Calu3 (cell line): ENCODE results near the gene SYT17. TPM values are rescaled to one million over a fixed set of nuclear protein-coding genes. Genes with fewer than 3 reads are reported as not detected.
A peak's percentile ranks its signal among the peaks of the same experiment; 100 is the strongest.

Experiments used
- Bru-seq: library from RNA; stranded (reverse); fragments of 400-500 nt; gene quantifications from one replicate; lab custom pipeline; 2021; lab: Mats Ljungman, UMichigan
- BruChase-seq, 2 experiments: library from RNA; stranded (reverse); fragments of 400-500 nt; gene quantifications; one replicate each; lab custom pipeline; 2021; lab: Mats Ljungman, UMichigan
- BruUV-seq: library from RNA; stranded (reverse); fragments of 400-500 nt; replicated peaks from 2 replicates; lab custom pipeline; 2021; lab: Mats Ljungman, UMichigan
- CTCF ChIA-PET: fragments of 300-600 bp; sonication (Branson Sonifier 250); formaldehyde crosslinking; loops from one replicate; lab custom pipeline; 2022; ENCODE audit warnings: antibody characterized with exemption; lab: Charles Lee
- DNase-seq: peaks from one replicate; pipeline ENCODE4 v3.0.0; 2022
- H3K27ac Mint-ChIP-seq: one replicate; pipeline ENCODE4 v1.8.0; 2022; ENCODE audit warnings: mixed read lengths; ENCODE audit not compliant: unreplicated experiment
- H3K27me3 Mint-ChIP-seq: one replicate; pipeline ENCODE4 v1.8.0; 2022; ENCODE audit warnings: mixed read lengths; ENCODE audit not compliant: unreplicated experiment
- H3K36me3 Mint-ChIP-seq: one replicate; pipeline ENCODE4 v1.8.0; 2022; ENCODE audit warnings: mild to moderate bottlenecking, moderate library complexity, mixed read lengths; ENCODE audit not compliant: insufficient read depth, unreplicated experiment
- H3K4me1 Mint-ChIP-seq: one replicate; pipeline ENCODE4 v1.8.0; 2022; ENCODE audit warnings: mild to moderate bottlenecking, low read depth, mixed read lengths; ENCODE audit not compliant: unreplicated experiment
- H3K4me3 Mint-ChIP-seq: one replicate; pipeline ENCODE4 v1.8.0; 2022; ENCODE audit warnings: mild to moderate bottlenecking, low read depth, moderate library complexity, mixed read lengths; ENCODE audit not compliant: unreplicated experiment
- H3K9me3 Mint-ChIP-seq: one replicate; pipeline ENCODE4 v1.8.0; 2022; ENCODE audit warnings: low read depth, mixed read lengths; ENCODE audit not compliant: unreplicated experiment
- CTCF ChIP-seq: fragments of 200-600 bp; IDR thresholded peaks from one replicate; pipeline ENCODE4 v1.8.0; 2022; ENCODE audit warnings: antibody characterized with exemption; ENCODE audit not compliant: unreplicated experiment
- intact Hi-C: fragments of 100-400 bp; cut with micrococcal nuclease; formaldehyde crosslinking; loops from one replicate; pipeline ENCODE4 v1.10.0; 2022; ENCODE audit not compliant: unreplicated experiment
- long read RNA-seq: library from polyadenylated mRNA; stranded (forward); transcript quantifications from one replicate; pipeline ENCODE4 v2.0.0, GENCODE V29; 2022
- total RNA-seq: library from RNA; stranded (reverse); gene quantifications from 2 replicates; pipeline ENCODE4 v1.2.3, GENCODE V29; 2022

SYT17 gene
- total RNA-seq (10.6 and 16.6 TPM in 2 replicates), Bru-seq, nascent RNA (percentile 56 among the genes with signal in this experiment), BruChase-seq, experiment 1, labeled RNA remaining after a 6-hour chase (percentile 46 among the genes with signal in this experiment), BruChase-seq, experiment 2, labeled RNA remaining after a 2-hour chase (percentile 50 among the genes with signal in this experiment)
- long read RNA-seq, partial matches to known transcripts, result 0 of 4 reads
- long read RNA-seq, other reads (novel, unspliced or antisense), result 4 of 4 reads

GRCh38 chr16:19167710-19168370, at the start of gene SYT17:
Gene SYT17, plus strand, starts transcription at chr16:19168240. Its CDS starts 407 bp downstream, at chr16:19168647.
- TF ChIP-seq CTCF, result peak; percentile 86
- Mint-ChIP-seq H3K27ac (no peak within 1 kb of the TSS), H3K9me3 (peaks cover 5% of the 10 kb centered on the region), H3K27me3 (peaks cover 18% of the 10 kb centered on the region), H3K36me3 (peaks cover 9% of the 10 kb centered on the region), H3K4me1 (peaks cover 8% of the 10 kb centered on the region), H3K4me3 (peak within 1 kb of the TSS; percentile 70)
- peak; percentile 93 for DNase-seq
- CTCF ChIA-PET, result no interaction called here
- BruUV-seq, result no TSS peak
- intact Hi-C loops, result loop anchor here (1.0 kb wide), 2 partner anchors 207 to 334 kb away; no protein-coding TSS in a partner anchor

GRCh38 chr16:19118938-19119431, 49.1 kb upstream of the SYT17 start:
- Mint-ChIP-seq H3K4me1 (peaks cover 40% of the 10 kb centered on the region), H3K4me3 (peak overlapping the region; percentile 64)

GRCh38 chr16:19119564-19119963, 48.5 kb upstream of the SYT17 start:
- no peak for TF ChIP-seq CTCF
- no TSS peak for BruUV-seq
- Mint-ChIP-seq H3K4me3 (no peak overlapping the region), H3K4me1 (peaks cover 40% of the 10 kb centered on the region), H3K27ac (no peak overlapping the region), H3K36me3 (peaks cover 66% of the 10 kb centered on the region), H3K9me3 (no peaks in the 10 kb centered on the region), H3K27me3 (no peaks in the 10 kb centered on the region)
- CTCF ChIA-PET, result interaction anchor here (0.9 to 2.1 kb wide), 4 partner anchors 11 to 60 kb away, joined by 3 to 11 read pairs (median 4); no protein-coding TSS in a partner anchor
- DNase-seq, result no peak
- intact Hi-C loops, result no loop called here

More at GRCh38 chr16:19118938-19119431, 49.1 kb upstream of the SYT17 start:
- CTCF ChIA-PET, result interaction anchor here (0.7 to 2.1 kb wide), 5 partner anchors 11 to 299 kb away, joined by 3 to 13 read pairs (median 4); partner anchors contain the start of gene TMC5
- no peak for TF ChIP-seq CTCF
- no peaks in the 10 kb centered on the region for H3K9me3 Mint-ChIP-seq
- peak overlapping the region; percentile 74 for H3K27ac Mint-ChIP-seq
- no TSS peak for BruUV-seq
- DNase-seq, result peak; percentile 38
- H3K36me3 Mint-ChIP-seq, result peaks cover 72% of the 10 kb centered on the region
- intact Hi-C loops, result no loop called here
- H3K27me3 Mint-ChIP-seq, result no peaks in the 10 kb centered on the region

GRCh38 chr16:19123535-19124178, 44.4 kb upstream of the SYT17 start:
- Mint-ChIP-seq H3K9me3 (no peaks in the 10 kb centered on the region), H3K4me3 (no peak overlapping the region), H3K4me1 (peaks cover 8% of the 10 kb centered on the region), H3K36me3 (peaks cover 33% of the 10 kb centered on the region), H3K27me3 (no peaks in the 10 kb centered on the region), H3K27ac (no peak overlapping the region)
- DNase-seq, result no peak
- CTCF ChIA-PET, result interaction anchor here (1.1 kb wide), 1 partner anchor 16 kb away, joined by 3 read pairs; no protein-coding TSS in a partner anchor
- no TSS peak for BruUV-seq
- intact Hi-C loops, result no loop called here
- no peak for TF ChIP-seq CTCF
